IMR-90 (cell line): ENCODE results near the gene GLS. TPM values are rescaled to one million over a fixed set of nuclear protein-coding genes. Genes with fewer than 3 reads are reported as not detected.

Experiments
- ATAC-seq: fragments of 200-7000 bp; cut with Tn5 transposase; 2 replicates; pipeline ENCODE4 v1.9.1; 2020; ENCODE audit warnings: low read depth, mild to moderate bottlenecking, moderate library complexity
- BruUV-seq: library from RNA; stranded (reverse); fragments of 400-500 nt; replicated peaks from 2 replicates; lab custom pipeline; 2021; lab: Mats Ljungman, UMichigan
- CTCF ChIA-PET: fragments of 300-600 bp; formaldehyde crosslinking; extraction: SDS; loops from one replicate; lab custom pipeline; 2021; ENCODE audit warnings: antibody characterized with exemption; lab: Yijun Ruan, JAX
- POLR2A ChIA-PET: fragments of 300-600 bp; sonication (Branson Sonifier 250); formaldehyde crosslinking; loops from one replicate; lab custom pipeline; 2022; ENCODE audit warnings: antibody characterized with exemption; ENCODE audit not compliant: unreplicated experiment; lab: Charles Lee
- DNase-seq: peaks from one replicate; pipeline ENCODE4 v3.0.0; 2013
- H2AFZ ChIP-seq: replicated peaks from 2 replicates; pipeline ENCODE3; 2013; ENCODE audit warnings: low read length, mild to moderate bottlenecking; ENCODE audit not compliant: poor library complexity
- H2AK5ac ChIP-seq: 2 replicates; pipeline ENCODE4 v1.6.1; 2013; ENCODE audit warnings: low read depth, low read length, inconsistent platforms
- H2AK9ac ChIP-seq: replicated peaks from 2 replicates; pipeline ENCODE3; 2013; ENCODE audit warnings: mild to moderate bottlenecking, low read depth, low read length, moderate library complexity; ENCODE audit not compliant: poor library complexity
- H2BK120ac ChIP-seq: 2 replicates; pipeline ENCODE4 v1.6.1; 2013; ENCODE audit warnings: low read depth, low read length, inconsistent platforms
- H2BK15ac ChIP-seq: 3 replicates; pipeline ENCODE4 v1.6.1; 2013; ENCODE audit warnings: low read depth, low read length, inconsistent platforms
- H2BK20ac ChIP-seq: 2 replicates; pipeline ENCODE4 v1.6.1; 2013; ENCODE audit warnings: low read depth, mild to moderate bottlenecking, inconsistent platforms, low read length, moderate library complexity
- H2BK5ac ChIP-seq: 2 replicates; pipeline ENCODE4 v1.6.1; 2013; ENCODE audit warnings: mild to moderate bottlenecking, low read depth, low read length, inconsistent platforms; ENCODE audit not compliant: poor library complexity, severe bottlenecking
- H3K14ac ChIP-seq: replicated peaks from 2 replicates; pipeline ENCODE4 v1.6.1; 2013; ENCODE audit warnings: low read depth, low read length, inconsistent platforms
- H3K18ac ChIP-seq: 2 replicates; pipeline ENCODE4 v1.6.1; 2013; ENCODE audit warnings: low read depth, low read length, control low read depth
- H3K23ac ChIP-seq: 2 replicates; pipeline ENCODE4 v1.6.1; 2013; ENCODE audit warnings: low read depth, low read length, inconsistent platforms
- H3K27ac ChIP-seq: 2 replicates; pipeline ENCODE4 v1.5.1; 2013; ENCODE audit warnings: mild to moderate bottlenecking, control low read depth, low read length; ENCODE audit not compliant: insufficient read depth
- H3K27me3 ChIP-seq: 2 replicates; pipeline ENCODE4 v1.6.1; 2013; ENCODE audit warnings: low read length; ENCODE audit not compliant: control insufficient read depth, insufficient read depth
- H3K36me3 ChIP-seq: 2 replicates; pipeline ENCODE4 v1.6.1; 2013; ENCODE audit warnings: low read length, mixed read lengths; ENCODE audit not compliant: control insufficient read depth, insufficient read depth
- H3K4ac ChIP-seq: 2 replicates; pipeline ENCODE4 v1.6.1; 2013; ENCODE audit warnings: low read depth, low read length, inconsistent platforms
- H3K4me1 ChIP-seq: 2 replicates; pipeline ENCODE4 v1.6.1; 2013; ENCODE audit warnings: low read length, mixed read lengths; ENCODE audit not compliant: control insufficient read depth, insufficient read depth
- H3K4me2 ChIP-seq: 2 replicates; pipeline ENCODE4 v1.6.1; 2013; ENCODE audit warnings: low read depth, mild to moderate bottlenecking, control low read depth, low read length, moderate library complexity
- H3K4me3 ChIP-seq: 2 replicates; pipeline ENCODE4 v1.5.1; 2013; ENCODE audit warnings: low read depth, mild to moderate bottlenecking, control low read depth, low read length, moderate library complexity; ENCODE audit not compliant: insufficient read depth
- H3K56ac ChIP-seq: 2 replicates; pipeline ENCODE4 v1.6.1; 2013; ENCODE audit warnings: low read length, inconsistent platforms; ENCODE audit not compliant: insufficient read depth; ENCODE audit errors: extremely low read depth
- H3K79me1 ChIP-seq, 2 experiments: 2 replicates each; pipeline ENCODE4 v1.6.1; 2013; ENCODE audit warnings: low read length in 2 of 2, inconsistent platforms in 1 of 2, low read depth in 1 of 2
- H3K9ac ChIP-seq: 2 replicates; pipeline ENCODE4 v1.6.1; 2013; ENCODE audit warnings: low read depth, low read length, control low read depth
- H3K9me1 ChIP-seq: 2 replicates; pipeline ENCODE4 v1.6.1; 2013; ENCODE audit warnings: low read length, inconsistent platforms; ENCODE audit not compliant: insufficient read depth
- H3K9me3 ChIP-seq: 2 replicates; pipeline ENCODE4 v1.6.1; 2013; ENCODE audit warnings: low read length; ENCODE audit not compliant: control insufficient read depth, insufficient read depth
- H4K20me1 ChIP-seq: 2 replicates; pipeline ENCODE4 v1.6.1; 2013; ENCODE audit warnings: low read length, inconsistent platforms; ENCODE audit not compliant: insufficient read depth
- H4K5ac ChIP-seq: 2 replicates; pipeline ENCODE4 v1.6.1; 2013; ENCODE audit warnings: mild to moderate bottlenecking, low read depth, low read length, control low read depth
- H4K8ac ChIP-seq, 2 experiments: 2 replicates each; pipeline ENCODE4 v1.6.1; 2013; ENCODE audit warnings: low read depth in 2 of 2, low read length in 2 of 2, control low read depth in 1 of 2, inconsistent platforms in 1 of 2
- H4K91ac ChIP-seq: 2 replicates; pipeline ENCODE4 v1.6.1; 2013; ENCODE audit warnings: low read depth, low read length, inconsistent platforms; ENCODE audit not compliant: insufficient read depth
- BHLHE40 ChIP-seq: fragments of 150-350 bp; IDR thresholded peaks from 2 replicates; pipeline ENCODE4 v1.6.1; 2016; ENCODE audit warnings: mild to moderate bottlenecking, low read depth, low read length
- MAZ ChIP-seq: IDR thresholded peaks from 2 replicates; pipeline ENCODE4 v1.6.1; 2012; ENCODE audit warnings: low read depth, mild to moderate bottlenecking, low read length, improper control_type of control experiment, moderate library complexity, borderline replicate concordance
- RCOR1 ChIP-seq: IDR thresholded peaks from 2 replicates; pipeline ENCODE4 v1.6.1; 2012; ENCODE audit warnings: mild to moderate bottlenecking, low read length, improper control_type of control experiment; ENCODE audit not compliant: insufficient replicate concordance
- USF2 ChIP-seq: fragments of 150-350 bp; IDR thresholded peaks from 2 replicates; pipeline ENCODE4 v1.6.1; 2017; ENCODE audit warnings: mild to moderate bottlenecking, antibody characterized with exemption, low read length, low read depth
- WGBS, 2 experiments: methylation state at CpG; one replicate each; pipeline versions ENCODE4 v1.1.5 to v1.1.7; 2013; ENCODE audit warnings: missing lambda C conversion rate in 2 of 2; ENCODE audit not compliant: insufficient read length in 1 of 2; ENCODE audit errors: extremely low coverage in 2 of 2; 5-methylcytosine and 5-hydroxymethylcytosine counted together
- dilution Hi-C: fragments of 300-500 bp; cut with HindIII; formaldehyde crosslinking; loops from one replicate; pipeline ENCODE4 v1.14.3; 2018; ENCODE audit warnings: low sequenced_read_pairs; ENCODE audit not compliant: unreplicated experiment
- in situ Hi-C: fragments of 300-500 bp; cut with MboI; formaldehyde crosslinking; loops from 3 replicates; pipeline ENCODE4 v1.14.3; 2019; ENCODE audit warnings: low sequenced_read_pairs, inconsistent platforms, mixed read lengths
- intact Hi-C: fragments of 100-400 bp; cut with micrococcal nuclease; formaldehyde crosslinking; loops from 2 replicates; pipeline ENCODE4 v1.10.0; 2022
- polyA plus RNA-seq, 3 experiments: library from polyadenylated mRNA; depleted of rRNA; stranded (reverse); fragments of >200 nt; gene quantifications; 2 replicates each; pipeline ENCODE4 v1.2.3, GENCODE V29; 2012; ENCODE audit warnings: low replicate concordance in 1 of 3
- total RNA-seq: library from RNA; depleted of rRNA; stranded (reverse); fragments of >200 nt; gene quantifications from 2 replicates; pipeline ENCODE4 v1.2.3, GENCODE V29; 2012

The GLS gene
- total and polyA plus RNA-seq, 2 of the 4 experiments (the other 2 are of a cell fraction): 87.5 to 130 TPM

- TF ChIP-seq RCOR1: no peak
Observed at GRCh38 chr2:190838492-190838910, 42.1 kb upstream of the GLS start (continued).

GRCh38 chr2:190840569-190841172, 40.0 kb upstream of the GLS start:
- no peak overlapping the region for H3K27ac ChIP-seq
- H2BK5ac ChIP-seq: no peak overlapping the region
- ChIA-PET CTCF (interaction anchor here (0.6 to 1.3 kb wide), 2 partner anchors 10 to 209 kb away, joined by 3 to 5 read pairs; no protein-coding TSS in a partner anchor), POLR2A (no interaction called here)
- H4K20me1 ChIP-seq: no peaks in the 10 kb centered on the region
- H2AK9ac ChIP-seq: no peak overlapping the region
- H3K36me3 ChIP-seq: no peaks in the 10 kb centered on the region
- intact Hi-C loops (no loop called here), dilution Hi-C loops (no loop called here), in situ Hi-C loops (no loop called here)
- H2AFZ ChIP-seq: peak overlapping the region; percentile 12
- H3K9me3 ChIP-seq: no peaks in the 10 kb centered on the region
- H3K56ac ChIP-seq: no peak overlapping the region
- peak overlapping the region; percentile 16; the same call in 1 of the 2 replicates for H2BK20ac ChIP-seq
- H3K14ac ChIP-seq: no peak overlapping the region
- BruUV-seq: no TSS peak
- no peak overlapping the region for H4K91ac ChIP-seq
- H4K8ac ChIP-seq: no peak overlapping the region
- no peaks in the 10 kb centered on the region for H3K27me3 ChIP-seq
- no peak overlapping the region for H2BK15ac ChIP-seq
- H2BK120ac ChIP-seq: no peak overlapping the region
- H3K79me1 ChIP-seq: peaks cover 0 to 8% of the 10 kb centered on the region in 2 experiments; a peak in 1 of 4 replicates
- no peak overlapping the region for H3K18ac ChIP-seq
- DNase-seq (no peak), ATAC-seq (no peak)
- no peak overlapping the region for H3K9ac ChIP-seq
- no peak overlapping the region for H4K5ac ChIP-seq
- no peak overlapping the region for H3K4me3 ChIP-seq
- TF ChIP-seq USF2 (no peak), MAZ (no peak), BHLHE40 (no peak)
- 100% methylated on average over 1 of the region's 4 CpGs; no CpG with 5 or more reads in 1 of the 2 experiments for WGBS, 2 experiments
- H3K4me2 ChIP-seq: no peak overlapping the region
- peaks cover 19% of the 10 kb centered on the region for H3K9me1 ChIP-seq
- H3K23ac ChIP-seq: peak overlapping the region; percentile 38; the same call in 1 of the 2 replicates
- peak overlapping the region; percentile 27; the same call in 1 of the 2 replicates for H2AK5ac ChIP-seq
- H3K4ac ChIP-seq: peak overlapping the region; percentile 33; the same call in 1 of the 2 replicates
- peaks cover 18% of the 10 kb centered on the region for H3K4me1 ChIP-seq
